HepG2 (cell line): ENCODE data around the gene PRSS16. TPM values are rescaled to one million over a fixed set of nuclear protein-coding genes. Genes with fewer than 3 reads are reported as not detected.

ENCODE experiments used
- DR1 ChIP-seq: sonication (generic); formaldehyde crosslinking; IDR thresholded peaks from 2 replicates; pipeline ENCODE4 v1.8.0; 2021; ENCODE audit warnings: mild to moderate bottlenecking, missing genetic modification reagents, inconsistent platforms
- PHF21A ChIP-seq: sonication (generic); formaldehyde crosslinking; IDR thresholded peaks from 2 replicates; pipeline ENCODE4 v1.5.0; 2020; ENCODE audit warnings: mild to moderate bottlenecking, missing genetic modification reagents
- ZNF768 ChIP-seq: sonication (generic); formaldehyde crosslinking; IDR thresholded peaks from 2 replicates; pipeline ENCODE4 v1.4.0; 2020; ENCODE audit warnings: missing genetic modification reagents
- polyA plus RNA-seq, 8 experiments: library from polyadenylated mRNA; depleted of rRNA in 3 of 8; stranded (reverse) in 7 of 8; unstranded in 1 of 8; fragments of >200 nt; fragmentation: Illumina TruSeq in 4 of 8; extraction: Trizol in 4 of 8; gene quantifications; 2 replicates each; pipeline versions ENCODE4 v1.2.1 to v1.2.3, GENCODE V29; 2011 to 2016; ENCODE audit warnings: low read depth in 4 of 8, missing spikeins in 1 of 8, mixed read lengths in 1 of 8; ENCODE audit not compliant: insufficient read depth in 1 of 8
- total RNA-seq, 5 experiments: library from RNA; depleted of rRNA; stranded (reverse); fragments of >200 nt; fragmentation: Illumina TruSeq; extraction: Trizol; gene quantifications; 2 replicates each; pipeline ENCODE4 v1.2.3, GENCODE V29; 2016; ENCODE audit warnings: low read depth in 1 of 5
- TF ChIP-seq, protein P1 (sequence below): sonication (generic); formaldehyde crosslinking; conservative IDR thresholded peaks from 2 replicates; pipeline ENCODE4 v1.4.0; 2020; ENCODE audit warnings: mild to moderate bottlenecking, missing genetic modification reagents, moderate library complexity
- TF ChIP-seq, protein P2 (sequence below): sonication (generic); formaldehyde crosslinking; IDR thresholded peaks from 2 replicates; pipeline ENCODE4 v1.5.1; 2020; ENCODE audit warnings: mild to moderate bottlenecking, missing genetic modification reagents, moderate library complexity
- TF ChIP-seq, protein P3 (sequence below): sonication (generic); formaldehyde crosslinking; IDR thresholded peaks from 2 replicates; pipeline ENCODE4 v1.4.0; 2020; ENCODE audit warnings: low read depth, missing genetic modification reagents
- TF ChIP-seq, protein P4 (sequence below): IDR thresholded peaks from 2 replicates; pipeline ENCODE4 v1.6.1; 2016; ENCODE audit warnings: missing compliant biosample characterization, missing genetic modification reagents, borderline replicate concordance
- TF ChIP-seq, protein P5 (sequence below): sonication (generic); formaldehyde crosslinking; IDR thresholded peaks from 2 replicates; pipeline ENCODE4 v1.8.1; 2023; ENCODE audit warnings: mild to moderate bottlenecking, missing genetic modification reagents

The PRSS16 gene
- total and polyA plus RNA-seq, 2 of the 13 experiments (the other 11 are each of a cell fraction or from before 2014, with no cell fraction given) = not detected

DNA sequence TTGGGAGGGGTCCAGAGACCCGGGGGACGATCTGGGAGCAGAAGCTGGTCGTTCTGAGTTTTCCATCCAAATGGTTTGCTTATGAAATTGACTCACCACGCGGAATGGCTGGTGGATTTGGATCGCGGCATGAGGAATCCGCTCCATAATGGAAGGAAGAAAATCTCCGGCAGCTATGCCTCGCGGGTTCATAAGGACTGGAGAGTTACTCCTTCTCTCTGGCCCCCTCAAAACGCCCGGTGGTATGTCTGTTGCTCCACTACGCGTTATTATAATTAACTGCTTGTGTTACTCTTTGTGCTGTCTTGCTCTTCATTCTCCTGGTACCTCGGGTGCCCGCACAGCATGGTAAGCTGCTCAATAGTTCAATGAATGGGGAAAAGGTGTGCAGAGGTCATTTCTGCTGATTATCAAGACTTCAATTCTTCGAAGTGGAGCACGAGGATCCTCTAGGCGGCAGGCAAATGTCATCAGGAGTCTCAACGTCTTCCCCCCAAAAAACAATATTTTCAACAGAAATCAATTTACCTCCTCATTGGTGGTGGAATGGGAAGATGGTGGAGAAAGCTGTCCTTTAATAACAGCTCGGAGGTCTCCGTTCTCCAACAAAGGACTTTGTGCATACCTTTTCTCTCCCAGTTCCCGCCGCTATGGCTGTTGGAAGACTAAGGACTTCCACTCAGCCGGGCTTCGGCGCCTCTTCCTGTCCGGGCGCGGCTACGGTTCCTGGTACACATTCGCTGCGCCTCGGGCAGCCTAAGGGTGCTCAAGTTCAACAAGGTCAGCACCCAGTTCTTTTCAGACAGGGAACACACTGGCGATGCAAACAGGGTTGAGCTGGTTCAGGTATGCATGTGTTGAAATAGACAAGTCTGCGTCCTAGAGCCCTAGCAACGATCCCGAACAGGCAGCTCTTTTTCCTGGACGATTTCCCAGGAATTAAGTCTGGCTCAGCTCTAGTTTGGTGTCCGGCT, 9.2 kb upstream of the PRSS16 start (continued):
- TF ChIP-seq, protein P1, sequence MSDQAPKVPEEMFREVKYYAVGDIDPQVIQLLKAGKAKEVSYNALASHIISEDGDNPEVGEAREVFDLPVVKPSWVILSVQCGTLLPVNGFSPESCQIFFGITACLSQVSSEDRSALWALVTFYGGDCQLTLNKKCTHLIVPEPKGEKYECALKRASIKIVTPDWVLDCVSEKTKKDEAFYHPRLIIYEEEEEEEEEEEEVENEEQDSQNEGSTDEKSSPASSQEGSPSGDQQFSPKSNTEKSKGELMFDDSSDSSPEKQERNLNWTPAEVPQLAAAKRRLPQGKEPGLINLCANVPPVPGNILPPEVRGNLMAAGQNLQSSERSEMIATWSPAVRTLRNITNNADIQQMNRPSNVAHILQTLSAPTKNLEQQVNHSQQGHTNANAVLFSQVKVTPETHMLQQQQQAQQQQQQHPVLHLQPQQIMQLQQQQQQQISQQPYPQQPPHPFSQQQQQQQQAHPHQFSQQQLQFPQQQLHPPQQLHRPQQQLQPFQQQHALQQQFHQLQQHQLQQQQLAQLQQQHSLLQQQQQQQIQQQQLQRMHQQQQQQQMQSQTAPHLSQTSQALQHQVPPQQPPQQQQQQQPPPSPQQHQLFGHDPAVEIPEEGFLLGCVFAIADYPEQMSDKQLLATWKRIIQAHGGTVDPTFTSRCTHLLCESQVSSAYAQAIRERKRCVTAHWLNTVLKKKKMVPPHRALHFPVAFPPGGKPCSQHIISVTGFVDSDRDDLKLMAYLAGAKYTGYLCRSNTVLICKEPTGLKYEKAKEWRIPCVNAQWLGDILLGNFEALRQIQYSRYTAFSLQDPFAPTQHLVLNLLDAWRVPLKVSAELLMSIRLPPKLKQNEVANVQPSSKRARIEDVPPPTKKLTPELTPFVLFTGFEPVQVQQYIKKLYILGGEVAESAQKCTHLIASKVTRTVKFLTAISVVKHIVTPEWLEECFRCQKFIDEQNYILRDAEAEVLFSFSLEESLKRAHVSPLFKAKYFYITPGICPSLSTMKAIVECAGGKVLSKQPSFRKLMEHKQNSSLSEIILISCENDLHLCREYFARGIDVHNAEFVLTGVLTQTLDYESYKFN = no peak
- TF ChIP-seq, protein P2, sequence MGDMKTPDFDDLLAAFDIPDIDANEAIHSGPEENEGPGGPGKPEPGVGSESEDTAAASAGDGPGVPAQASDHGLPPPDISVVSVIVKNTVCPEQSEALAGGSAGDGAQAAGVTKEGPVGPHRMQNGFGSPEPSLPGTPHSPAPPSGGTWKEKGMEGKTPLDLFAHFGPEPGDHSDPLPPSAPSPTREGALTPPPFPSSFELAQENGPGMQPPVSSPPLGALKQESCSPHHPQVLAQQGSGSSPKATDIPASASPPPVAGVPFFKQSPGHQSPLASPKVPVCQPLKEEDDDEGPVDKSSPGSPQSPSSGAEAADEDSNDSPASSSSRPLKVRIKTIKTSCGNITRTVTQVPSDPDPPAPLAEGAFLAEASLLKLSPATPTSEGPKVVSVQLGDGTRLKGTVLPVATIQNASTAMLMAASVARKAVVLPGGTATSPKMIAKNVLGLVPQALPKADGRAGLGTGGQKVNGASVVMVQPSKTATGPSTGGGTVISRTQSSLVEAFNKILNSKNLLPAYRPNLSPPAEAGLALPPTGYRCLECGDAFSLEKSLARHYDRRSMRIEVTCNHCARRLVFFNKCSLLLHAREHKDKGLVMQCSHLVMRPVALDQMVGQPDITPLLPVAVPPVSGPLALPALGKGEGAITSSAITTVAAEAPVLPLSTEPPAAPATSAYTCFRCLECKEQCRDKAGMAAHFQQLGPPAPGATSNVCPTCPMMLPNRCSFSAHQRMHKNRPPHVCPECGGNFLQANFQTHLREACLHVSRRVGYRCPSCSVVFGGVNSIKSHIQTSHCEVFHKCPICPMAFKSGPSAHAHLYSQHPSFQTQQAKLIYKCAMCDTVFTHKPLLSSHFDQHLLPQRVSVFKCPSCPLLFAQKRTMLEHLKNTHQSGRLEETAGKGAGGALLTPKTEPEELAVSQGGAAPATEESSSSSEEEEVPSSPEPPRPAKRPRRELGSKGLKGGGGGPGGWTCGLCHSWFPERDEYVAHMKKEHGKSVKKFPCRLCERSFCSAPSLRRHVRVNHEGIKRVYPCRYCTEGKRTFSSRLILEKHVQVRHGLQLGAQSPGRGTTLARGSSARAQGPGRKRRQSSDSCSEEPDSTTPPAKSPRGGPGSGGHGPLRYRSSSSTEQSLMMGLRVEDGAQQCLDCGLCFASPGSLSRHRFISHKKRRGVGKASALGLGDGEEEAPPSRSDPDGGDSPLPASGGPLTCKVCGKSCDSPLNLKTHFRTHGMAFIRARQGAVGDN = peak; percentile 19; the same call in 1 of the 2 replicates
- TF ChIP-seq, protein P3, sequence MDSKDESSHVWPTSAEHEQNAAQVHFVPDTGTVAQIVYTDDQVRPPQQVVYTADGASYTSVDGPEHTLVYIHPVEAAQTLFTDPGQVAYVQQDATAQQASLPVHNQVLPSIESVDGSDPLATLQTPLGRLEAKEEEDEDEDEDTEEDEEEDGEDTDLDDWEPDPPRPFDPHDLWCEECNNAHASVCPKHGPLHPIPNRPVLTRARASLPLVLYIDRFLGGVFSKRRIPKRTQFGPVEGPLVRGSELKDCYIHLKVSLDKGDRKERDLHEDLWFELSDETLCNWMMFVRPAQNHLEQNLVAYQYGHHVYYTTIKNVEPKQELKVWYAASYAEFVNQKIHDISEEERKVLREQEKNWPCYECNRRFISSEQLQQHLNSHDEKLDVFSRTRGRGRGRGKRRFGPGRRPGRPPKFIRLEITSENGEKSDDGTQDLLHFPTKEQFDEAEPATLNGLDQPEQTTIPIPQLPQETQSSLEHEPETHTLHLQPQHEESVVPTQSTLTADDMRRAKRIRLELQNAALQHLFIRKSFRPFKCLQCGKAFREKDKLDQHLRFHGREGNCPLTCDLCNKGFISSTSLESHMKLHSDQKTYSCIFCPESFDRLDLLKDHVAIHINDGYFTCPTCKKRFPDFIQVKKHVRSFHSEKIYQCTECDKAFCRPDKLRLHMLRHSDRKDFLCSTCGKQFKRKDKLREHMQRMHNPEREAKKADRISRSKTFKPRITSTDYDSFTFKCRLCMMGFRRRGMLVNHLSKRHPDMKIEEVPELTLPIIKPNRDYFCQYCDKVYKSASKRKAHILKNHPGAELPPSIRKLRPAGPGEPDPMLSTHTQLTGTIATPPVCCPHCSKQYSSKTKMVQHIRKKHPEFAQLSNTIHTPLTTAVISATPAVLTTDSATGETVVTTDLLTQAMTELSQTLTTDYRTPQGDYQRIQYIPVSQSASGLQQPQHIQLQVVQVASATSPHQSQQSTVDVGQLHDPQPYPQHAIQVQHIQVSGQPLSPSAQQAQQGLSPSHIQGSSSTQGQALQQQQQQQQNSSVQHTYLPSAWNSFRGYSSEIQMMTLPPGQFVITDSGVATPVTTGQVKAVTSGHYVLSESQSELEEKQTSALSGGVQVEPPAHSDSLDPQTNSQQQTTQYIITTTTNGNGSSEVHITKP (CRISPR knock-in tag) = no peak
- TF ChIP-seq ZNF768 (CRISPR knock-in tag) (0 out of 2 replicates have a peak, but pooled peaks have one; percentile 15), DR1 (CRISPR knock-in tag) (no peak), PHF21A (CRISPR knock-in tag) (no peak)
- TF ChIP-seq, protein P4, sequence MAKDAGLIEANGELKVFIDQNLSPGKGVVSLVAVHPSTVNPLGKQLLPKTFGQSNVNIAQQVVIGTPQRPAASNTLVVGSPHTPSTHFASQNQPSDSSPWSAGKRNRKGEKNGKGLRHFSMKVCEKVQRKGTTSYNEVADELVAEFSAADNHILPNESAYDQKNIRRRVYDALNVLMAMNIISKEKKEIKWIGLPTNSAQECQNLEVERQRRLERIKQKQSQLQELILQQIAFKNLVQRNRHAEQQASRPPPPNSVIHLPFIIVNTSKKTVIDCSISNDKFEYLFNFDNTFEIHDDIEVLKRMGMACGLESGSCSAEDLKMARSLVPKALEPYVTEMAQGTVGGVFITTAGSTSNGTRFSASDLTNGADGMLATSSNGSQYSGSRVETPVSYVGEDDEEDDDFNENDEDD (CRISPR knock-in tag) = peak; percentile 20; the same call in 1 of the 2 replicates
- TF ChIP-seq, protein P5, sequence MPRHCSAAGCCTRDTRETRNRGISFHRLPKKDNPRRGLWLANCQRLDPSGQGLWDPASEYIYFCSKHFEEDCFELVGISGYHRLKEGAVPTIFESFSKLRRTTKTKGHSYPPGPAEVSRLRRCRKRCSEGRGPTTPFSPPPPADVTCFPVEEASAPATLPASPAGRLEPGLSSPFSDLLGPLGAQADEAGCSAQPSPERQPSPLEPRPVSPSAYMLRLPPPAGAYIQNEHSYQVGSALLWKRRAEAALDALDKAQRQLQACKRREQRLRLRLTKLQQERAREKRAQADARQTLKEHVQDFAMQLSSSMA (CRISPR knock-in tag) = no peak
